Gastrocnemius medialis (tissue), 4 donors: ENCODE data around the gene CNIH3. TPM values are rescaled to one million over a fixed set of nuclear protein-coding genes. Genes with fewer than 3 reads are reported as not detected.
A peak's percentile ranks its signal among the peaks of the same experiment; 100 is the strongest.

Experiments used
- ATAC-seq, 2 donors: fragments of 150-250 bp; one replicate each; pipeline ENCODE4 v1.9.1; 2016
- DNase-seq, 2 donors: peaks; one replicate each; pipeline ENCODE4 v3.0.0-alpha.2; 2019
- H3K27ac ChIP-seq, 4 donors: fragments of 200-600 bp; sonication (generic); 1 replicate in 1 of 4; 2 replicates in 3 of 4; pipeline ENCODE4 v1.5.1; 2016 to 2018; ENCODE audit warnings: mild to moderate bottlenecking in 2 of 4, moderate library complexity in 1 of 4
- H3K27me3 ChIP-seq, 3 donors: fragments of 200-600 bp; sonication (generic) in 2 of 3; 1 replicate in 1 of 3; 2 replicates in 2 of 3; pipeline versions ENCODE4 v1.5.1 to v1.6.0; 2016 to 2019; ENCODE audit warnings: mild to moderate bottlenecking in 1 of 3, moderate library complexity in 1 of 3
- H3K36me3 ChIP-seq, 2 donors: fragments of 200-600 bp; sonication (generic) in 1 of 2; one replicate each; pipeline ENCODE4 v1.5.1; 2017 to 2018
- H3K4me1 ChIP-seq, 2 donors: fragments of 200-600 bp; sonication (generic) in 1 of 2; one replicate each; pipeline ENCODE4 v1.5.1; 2016 to 2017; ENCODE audit warnings: mild to moderate bottlenecking in 2 of 2
- H3K4me3 ChIP-seq, 4 donors: fragments of 200-600 bp; sonication (generic) in 3 of 4; 1 replicate in 1 of 4; 2 replicates in 3 of 4; pipeline ENCODE4 v1.5.1; 2016 to 2019; ENCODE audit warnings: mild to moderate bottlenecking in 2 of 4
- H3K9me3 ChIP-seq, 3 donors: fragments of 200-600 bp; sonication (generic) in 2 of 3; 1 replicate in 1 of 3; 2 replicates in 2 of 3; pipeline ENCODE4 v1.5.1; 2016 to 2019
- CTCF ChIP-seq, 5 experiments: fragments of 450-650 bp in 3 of 5; fragments of 200-600 bp in 2 of 5; sonication (generic) in 2 of 5; IDR thresholded peaks in 4 of 5; conservative IDR thresholded peaks in 1 of 5; 1 replicate in 4 of 5; 2 replicates in 1 of 5; pipeline ENCODE4 v1.5.1; 2016 to 2019; ENCODE audit warnings: antibody characterized with exemption in 5 of 5, mild to moderate bottlenecking in 3 of 5, moderate library complexity in 3 of 5
- POLR2A ChIP-seq, 2 donors: fragments of 450-650 bp; IDR thresholded peaks; one replicate each; pipeline ENCODE4 v1.6.1; 2017; ENCODE audit warnings: antibody characterized with exemption in 2 of 2, mild to moderate bottlenecking in 2 of 2, moderate library complexity in 2 of 2
- in situ Hi-C, 4 donors: fragments of 200-750 bp; cut with MboI; loops; one replicate each; pipeline versions ENCODE4 v1.15.0 to v1.8.0; 2017; ENCODE audit warnings: low sequenced_read_pairs in 4 of 4
- intact Hi-C: fragments of 100-400 bp; cut with DNase I; formaldehyde crosslinking; loops from one replicate; pipeline ENCODE4 v1.15.1; 2023; ENCODE audit warnings: low total_unique reads
- total RNA-seq, 4 donors: library from RNA; depleted of rRNA; stranded (reverse); fragments of >200 nt; gene quantifications; one replicate each; pipeline versions ENCODE4 v1.1.0 to v1.2.3, GENCODE V29; 2016

Gene CNIH3
- total RNA-seq, 4 donors from 2014 or later = 0.95 to 1.6 (median 1.5) TPM; not detected in 1

GRCh38 chr1:224637515-224637914 is 21.4 kb downstream of the CNIH3 start:
- intact Hi-C loops (no loop called here), in situ Hi-C loops (loop anchor here in 3 of 4 donors (5.0 to 10.0 kb wide), 3 partner anchors 113 to 130 kb away; no protein-coding TSS in a partner anchor)
- peak; percentile 76 for ATAC-seq
- Histone ChIP-seq H3K4me1 (peaks cover 0 to 3% of the 10 kb centered on the region in 2 donors), H3K4me3 (no peak overlapping the region), H3K36me3 (no peaks in the 10 kb centered on the region), H3K27ac (no peak overlapping the region), H3K27me3 (no peaks in the 10 kb centered on the region), H3K9me3 (no peaks in the 10 kb centered on the region)
- TF ChIP-seq CTCF (IDR thresholded peaks at IDR 0.05 in 4 of 5, conservative IDR thresholded peaks at IDR 0.05 in 1 of 5) (no peak), POLR2A (IDR thresholded peaks at IDR 0.05) (no peak)
- DNase-seq = peak; percentile 17 to 42

- no peaks in the 10 kb centered on the region for H3K27me3 ChIP-seq
- intact Hi-C loops (no loop called here), in situ Hi-C loops (loop anchor here in 3 of 4 donors (5.0 to 10.0 kb wide), 3 partner anchors 113 to 131 kb away; no protein-coding TSS in a partner anchor)
- H3K9me3 ChIP-seq = no peaks in the 10 kb centered on the region
- ATAC-seq = no peak
- H3K4me1 ChIP-seq = peaks cover 0 to 3% of the 10 kb centered on the region in 2 donors
- no peak overlapping the region for H3K4me3 ChIP-seq
- no peaks in the 10 kb centered on the region for H3K36me3 ChIP-seq
- no peak for TF ChIP-seq CTCF (IDR thresholded peaks at IDR 0.05 in 4 of 5, conservative IDR thresholded peaks at IDR 0.05 in 1 of 5)
- no peak for TF ChIP-seq POLR2A (IDR thresholded peaks at IDR 0.05)
- H3K27ac ChIP-seq = no peak overlapping the region
- DNase-seq = no peak
Measured at GRCh38 chr1:224637936-224638335, 21.8 kb downstream of the CNIH3 start.

GRCh38 chr1:224639426-224639975 is 23.4 kb downstream of the CNIH3 start:
- TF ChIP-seq POLR2A (IDR thresholded peaks at IDR 0.05) (no peak), CTCF (IDR thresholded peaks at IDR 0.05 in 4 of 5, conservative IDR thresholded peaks at IDR 0.05 in 1 of 5) (no peak)
- H3K27ac ChIP-seq = no peak overlapping the region
- DNase-seq (no peak), ATAC-seq (no peak)
- H3K9me3 ChIP-seq = no peaks in the 10 kb centered on the region
- no peaks in the 10 kb centered on the region for H3K36me3 ChIP-seq
- in situ Hi-C loops = loop anchor here in 3 of 4 donors (5.0 to 10.0 kb wide), 3 partner anchors 115 to 132 kb away; no protein-coding TSS in a partner anchor
- H3K4me3 ChIP-seq = no peak overlapping the region
- H3K27me3 ChIP-seq = no peaks in the 10 kb centered on the region
- intact Hi-C loops = no loop called here
- H3K4me1 ChIP-seq = peaks cover 0 to 3% of the 10 kb centered on the region in 2 donors

- no peaks in the 10 kb centered on the region for H3K36me3 ChIP-seq
- TF ChIP-seq POLR2A (IDR thresholded peaks at IDR 0.05) (no peak), CTCF (IDR thresholded peaks at IDR 0.05 in 4 of 5, conservative IDR thresholded peaks at IDR 0.05 in 1 of 5) (no peak)
- H3K4me1 ChIP-seq = peaks cover 0 to 3% of the 10 kb centered on the region in 2 donors
- no peaks in the 10 kb centered on the region for H3K27me3 ChIP-seq
- no peak for DNase-seq
- no peak overlapping the region for H3K4me3 ChIP-seq
- H3K9me3 ChIP-seq = no peaks in the 10 kb centered on the region
- intact Hi-C loops (loop anchor here (5.0 kb wide), 1 partner anchor 212 kb away; no protein-coding TSS in a partner anchor), in situ Hi-C loops (loop anchor here in 1 of 4 donors (10.0 kb wide), 1 partner anchor 215 kb away; no protein-coding TSS in a partner anchor)
- no peak overlapping the region for H3K27ac ChIP-seq
- ATAC-seq = no peak
Measured at GRCh38 chr1:224640018-224640417, 23.9 kb downstream of the CNIH3 start.
